SK-N-SH treated with all-trans-retinoic acid at 6 μM for 48 hours (cell line): Measurements from ENCODE around the gene THOP1.

Experiments
- ATAC-seq: fragments of 200-7000 bp; cut with Tn5 transposase; 3 replicates; pipeline ENCODE4 v1.9.1; 2020; ENCODE audit warnings: mild to moderate bottlenecking, moderate library complexity
- ARNTL ChIP-seq: fragments of 450-650 bp; formaldehyde crosslinking; IDR thresholded peaks from 2 replicates; pipeline ENCODE4 v1.5.0; 2020; ENCODE audit warnings: low read depth, mild to moderate bottlenecking, moderate library complexity, borderline replicate concordance
- BACH2 ChIP-seq: fragments of 250-450 bp; sonication (Bioruptor Pico); IDR thresholded peaks from 2 replicates; pipeline ENCODE4 v1.9.0; 2021; ENCODE audit warnings: mild to moderate bottlenecking, borderline replicate concordance
- CSDC2 ChIP-seq: fragments of 250-450 bp; sonication (Bioruptor Pico); IDR thresholded peaks from 2 replicates; pipeline ENCODE4 v1.5.0; 2020; ENCODE audit warnings: mild to moderate bottlenecking, moderate library complexity
- ESRRG ChIP-seq: fragments of 250-450 bp; sonication (Bioruptor Pico); IDR thresholded peaks from 2 replicates; pipeline ENCODE4 v1.6.1; 2021; ENCODE audit warnings: mild to moderate bottlenecking
- GLIS3 ChIP-seq: fragments of 250-450 bp; sonication (Bioruptor Pico); IDR thresholded peaks from 2 replicates; pipeline ENCODE4 v1.5.0; 2020; ENCODE audit warnings: mild to moderate bottlenecking, moderate library complexity
- ISL1 ChIP-seq: fragments of 250-450 bp; sonication (Bioruptor Pico); IDR thresholded peaks from 2 replicates; pipeline ENCODE4 v2.1.2; 2022; ENCODE audit warnings: mild to moderate bottlenecking, moderate library complexity
- OSR1 ChIP-seq: fragments of 250-450 bp; sonication (Bioruptor Pico); IDR thresholded peaks from 2 replicates; pipeline ENCODE4 v1.8.0; 2022; ENCODE audit warnings: moderate library complexity, mild to moderate bottlenecking, inconsistent platforms
- PPARA ChIP-seq: fragments of 250-450 bp; sonication (Bioruptor Pico); IDR thresholded peaks from 2 replicates; pipeline ENCODE4 v1.5.0; 2020; ENCODE audit warnings: mild to moderate bottlenecking, borderline replicate concordance
- RARB ChIP-seq: fragments of 250-450 bp; sonication (Bioruptor Pico); IDR thresholded peaks from 2 replicates; pipeline ENCODE4 v1.8.0; 2021; ENCODE audit warnings: mild to moderate bottlenecking, moderate library complexity
- TCF4 ChIP-seq: fragments of 250-450 bp; sonication (Bioruptor Pico); IDR thresholded peaks from 2 replicates; pipeline ENCODE4 v1.8.0; 2021; ENCODE audit warnings: mild to moderate bottlenecking, moderate library complexity, borderline replicate concordance
- TOX ChIP-seq: fragments of 250-450 bp; sonication (Bioruptor Pico); IDR thresholded peaks from 2 replicates; pipeline ENCODE4 v1.8.0; 2021; ENCODE audit warnings: mild to moderate bottlenecking, moderate library complexity, borderline replicate concordance
- ZC3H10 ChIP-seq: fragments of 250-450 bp; sonication (Bioruptor Pico); IDR thresholded peaks from 2 replicates; pipeline ENCODE4 v1.5.1; 2021; ENCODE audit warnings: mild to moderate bottlenecking, moderate library complexity
- ZFP3 ChIP-seq: fragments of 250-450 bp; sonication (Bioruptor Pico); IDR thresholded peaks from 2 replicates; pipeline ENCODE4 v1.5.0; 2020; ENCODE audit warnings: mild to moderate bottlenecking, moderate library complexity
- ZFP30 ChIP-seq: fragments of 450-650 bp; formaldehyde crosslinking; IDR thresholded peaks from 2 replicates; pipeline ENCODE4 v1.5.0; 2022; ENCODE audit warnings: mild to moderate bottlenecking, moderate library complexity
- ZNF565 ChIP-seq: fragments of 450-650 bp; formaldehyde crosslinking; conservative IDR thresholded peaks from 2 replicates; pipeline ENCODE4 v1.5.0; 2020; ENCODE audit warnings: low read depth, mild to moderate bottlenecking, moderate library complexity
- ZNF70 ChIP-seq: fragments of 450-650 bp; formaldehyde crosslinking; IDR thresholded peaks from 2 replicates; pipeline ENCODE4 v1.5.0; 2020; ENCODE audit warnings: mild to moderate bottlenecking, moderate library complexity
- ZNF8 ChIP-seq: fragments of 450-650 bp; formaldehyde crosslinking; IDR thresholded peaks from 2 replicates; pipeline ENCODE4 v1.5.0; 2020; ENCODE audit warnings: mild to moderate bottlenecking, moderate library complexity
- TF ChIP-seq, protein P1 (sequence below): fragments of 250-450 bp; sonication (Bioruptor Pico); IDR thresholded peaks from 2 replicates; pipeline ENCODE4 v1.5.1; 2020; ENCODE audit warnings: low read depth, mild to moderate bottlenecking, moderate library complexity
- TF ChIP-seq, protein P2 (sequence below): fragments of 250-450 bp; sonication (Bioruptor Pico); IDR thresholded peaks from 2 replicates; pipeline ENCODE4 v1.8.0; 2021; ENCODE audit warnings: low read depth, mild to moderate bottlenecking, moderate library complexity, borderline replicate concordance
- TF ChIP-seq, protein P3 (sequence below): fragments of 250-450 bp; sonication (Bioruptor Pico); IDR thresholded peaks from 2 replicates; pipeline ENCODE4 v1.5.1; 2021; ENCODE audit warnings: mild to moderate bottlenecking, moderate library complexity

Gene THOP1

DNA sequence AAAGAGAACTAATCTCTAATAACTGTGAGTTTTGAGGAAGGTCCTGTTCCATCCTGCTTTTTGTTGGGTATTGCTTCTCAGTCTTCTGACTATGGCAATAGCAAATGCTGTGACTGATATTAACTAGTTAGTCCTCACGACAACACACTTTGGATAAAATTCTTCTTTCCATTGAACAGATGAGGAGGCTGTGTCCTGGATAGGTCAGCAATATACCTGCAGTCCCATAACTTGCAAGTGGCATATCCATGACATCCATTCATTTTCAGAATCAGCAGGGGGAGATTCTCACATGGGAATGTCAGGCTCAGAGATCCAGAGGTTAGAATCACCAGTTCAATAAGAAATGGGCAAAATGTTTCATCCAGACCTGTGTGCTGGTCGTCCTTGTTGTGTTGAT, 41.7 kb downstream of the THOP1 start:
- TF ChIP-seq TOX: no peak
- no peak for TF ChIP-seq ESRRG (CRISPR knock-in tag)
- TF ChIP-seq, protein P1, sequence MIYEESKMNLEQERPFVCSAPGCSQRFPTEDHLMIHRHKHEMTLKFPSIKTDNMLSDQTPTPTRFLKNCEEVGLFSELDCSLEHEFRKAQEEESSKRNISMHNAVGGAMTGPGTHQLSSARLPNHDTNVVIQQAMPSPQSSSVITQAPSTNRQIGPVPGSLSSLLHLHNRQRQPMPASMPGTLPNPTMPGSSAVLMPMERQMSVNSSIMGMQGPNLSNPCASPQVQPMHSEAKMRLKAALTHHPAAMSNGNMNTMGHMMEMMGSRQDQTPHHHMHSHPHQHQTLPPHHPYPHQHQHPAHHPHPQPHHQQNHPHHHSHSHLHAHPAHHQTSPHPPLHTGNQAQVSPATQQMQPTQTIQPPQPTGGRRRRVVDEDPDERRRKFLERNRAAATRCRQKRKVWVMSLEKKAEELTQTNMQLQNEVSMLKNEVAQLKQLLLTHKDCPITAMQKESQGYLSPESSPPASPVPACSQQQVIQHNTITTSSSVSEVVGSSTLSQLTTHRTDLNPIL (CRISPR knock-in tag): no peak
- TF ChIP-seq, protein P2, sequence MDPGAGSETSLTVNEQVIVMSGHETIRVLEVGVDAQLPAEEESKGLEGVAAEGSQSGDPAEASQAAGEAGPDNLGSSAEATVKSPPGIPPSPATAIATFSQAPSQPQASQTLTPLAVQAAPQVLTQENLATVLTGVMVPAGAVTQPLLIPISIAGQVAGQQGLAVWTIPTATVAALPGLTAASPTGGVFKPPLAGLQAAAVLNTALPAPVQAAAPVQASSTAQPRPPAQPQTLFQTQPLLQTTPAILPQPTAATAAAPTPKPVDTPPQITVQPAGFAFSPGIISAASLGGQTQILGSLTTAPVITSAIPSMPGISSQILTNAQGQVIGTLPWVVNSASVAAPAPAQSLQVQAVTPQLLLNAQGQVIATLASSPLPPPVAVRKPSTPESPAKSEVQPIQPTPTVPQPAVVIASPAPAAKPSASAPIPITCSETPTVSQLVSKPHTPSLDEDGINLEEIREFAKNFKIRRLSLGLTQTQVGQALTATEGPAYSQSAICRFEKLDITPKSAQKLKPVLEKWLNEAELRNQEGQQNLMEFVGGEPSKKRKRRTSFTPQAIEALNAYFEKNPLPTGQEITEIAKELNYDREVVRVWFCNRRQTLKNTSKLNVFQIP: no peak
- no peak for TF ChIP-seq ZNF70 (CRISPR knock-in tag)
- TF ChIP-seq TCF4 (CRISPR knock-in tag): no peak
- no peak for TF ChIP-seq ARNTL (CRISPR knock-in tag)
- no peak for TF ChIP-seq ZFP3 (CRISPR knock-in tag)
- no peak for TF ChIP-seq ISL1
- TF ChIP-seq OSR1: no peak
- TF ChIP-seq ZNF8: no peak
- TF ChIP-seq ZNF565 (CRISPR knock-in tag): no peak
- no peak for TF ChIP-seq GLIS3 (CRISPR knock-in tag)
- TF ChIP-seq, protein P3, sequence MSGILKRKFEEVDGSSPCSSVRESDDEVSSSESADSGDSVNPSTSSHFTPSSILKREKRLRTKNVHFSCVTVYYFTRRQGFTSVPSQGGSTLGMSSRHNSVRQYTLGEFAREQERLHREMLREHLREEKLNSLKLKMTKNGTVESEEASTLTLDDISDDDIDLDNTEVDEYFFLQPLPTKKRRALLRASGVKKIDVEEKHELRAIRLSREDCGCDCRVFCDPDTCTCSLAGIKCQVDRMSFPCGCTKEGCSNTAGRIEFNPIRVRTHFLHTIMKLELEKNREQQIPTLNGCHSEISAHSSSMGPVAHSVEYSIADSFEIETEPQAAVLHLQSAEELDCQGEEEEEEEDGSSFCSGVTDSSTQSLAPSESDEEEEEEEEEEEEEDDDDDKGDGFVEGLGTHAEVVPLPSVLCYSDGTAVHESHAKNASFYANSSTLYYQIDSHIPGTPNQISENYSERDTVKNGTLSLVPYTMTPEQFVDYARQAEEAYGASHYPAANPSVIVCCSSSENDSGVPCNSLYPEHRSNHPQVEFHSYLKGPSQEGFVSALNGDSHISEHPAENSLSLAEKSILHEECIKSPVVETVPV (CRISPR knock-in tag): no peak
- TF ChIP-seq CSDC2 (CRISPR knock-in tag): no peak
- no peak for TF ChIP-seq PPARA (CRISPR knock-in tag)
- no peak for TF ChIP-seq RARB (CRISPR knock-in tag)
- no peak for TF ChIP-seq ZC3H10 (CRISPR knock-in tag)
- no peak for TF ChIP-seq BACH2
- no peak for ATAC-seq

DNA sequence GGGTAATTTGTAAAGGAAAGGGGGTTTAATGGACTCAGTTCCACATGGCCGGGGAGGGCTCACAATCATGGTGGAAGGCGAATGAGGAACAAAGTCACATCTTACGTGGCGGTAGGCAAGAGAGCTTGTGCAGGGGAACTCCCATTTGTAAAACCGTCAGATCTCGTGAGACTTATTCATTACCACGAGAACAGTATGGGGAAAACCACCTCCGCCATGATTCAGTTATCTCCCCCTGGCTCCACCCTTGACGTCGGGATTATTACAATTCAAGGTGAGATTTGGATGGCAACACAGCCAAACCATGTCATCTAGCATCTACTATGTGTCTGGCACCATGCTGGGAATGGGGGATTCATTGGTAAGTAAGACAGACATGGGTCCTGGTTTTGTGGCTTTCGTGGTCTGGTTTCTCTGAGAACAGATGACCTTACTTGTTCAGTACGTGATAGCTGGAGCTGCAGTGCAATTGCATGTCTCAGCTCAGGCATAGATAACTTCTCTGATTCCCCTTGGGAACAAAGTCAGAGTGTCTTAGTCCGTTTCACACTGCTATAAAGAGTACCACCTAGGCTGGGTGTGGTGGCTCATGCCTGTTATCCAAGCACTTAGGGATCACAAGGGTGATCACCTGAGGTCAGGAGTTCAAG, 42.7 kb downstream of the THOP1 start:
- no peak for ATAC-seq
- TF ChIP-seq OSR1 (no peak), BACH2 (no peak), ZFP30 (CRISPR knock-in tag) (no peak), RARB (CRISPR knock-in tag) (no peak), ISL1 (no peak), CSDC2 (CRISPR knock-in tag) (no peak), PPARA (CRISPR knock-in tag) (no peak), ZNF565 (CRISPR knock-in tag) (no peak), ESRRG (CRISPR knock-in tag) (no peak), GLIS3 (CRISPR knock-in tag) (no peak), ZNF8 (no peak), ZNF70 (CRISPR knock-in tag) (no peak), ZFP3 (CRISPR knock-in tag) (no peak), TOX (no peak), ZC3H10 (CRISPR knock-in tag) (no peak), TCF4 (CRISPR knock-in tag) (no peak)
- TF ChIP-seq, protein P1 (CRISPR knock-in tag): no peak
- TF ChIP-seq, protein P2: no peak
- TF ChIP-seq, protein P3 (CRISPR knock-in tag): no peak
